NB4 (cell line): ENCODE data around the gene COX20.

Experiments used
- MYC ChIP-seq: IDR thresholded peaks from 2 replicates; pipeline ENCODE4 v1.6.1; 2011; ENCODE audit warnings: low read depth, low read length
- POLR2A ChIP-seq: IDR thresholded peaks from 2 replicates; pipeline ENCODE4 v1.6.1; 2011; ENCODE audit warnings: mild to moderate bottlenecking; ENCODE audit not compliant: insufficient read length; ENCODE audit errors: extremely low read depth
- TF ChIP-seq, protein P1 (sequence below): IDR thresholded peaks from one replicate; pipeline ENCODE4 v1.5.1; 2012; ENCODE audit warnings: low read depth, low read length
- TF ChIP-seq, protein P2 (sequence below): IDR thresholded peaks from 2 replicates; pipeline ENCODE4 v1.6.1; 2011; ENCODE audit warnings: low read depth, low read length

DNA sequence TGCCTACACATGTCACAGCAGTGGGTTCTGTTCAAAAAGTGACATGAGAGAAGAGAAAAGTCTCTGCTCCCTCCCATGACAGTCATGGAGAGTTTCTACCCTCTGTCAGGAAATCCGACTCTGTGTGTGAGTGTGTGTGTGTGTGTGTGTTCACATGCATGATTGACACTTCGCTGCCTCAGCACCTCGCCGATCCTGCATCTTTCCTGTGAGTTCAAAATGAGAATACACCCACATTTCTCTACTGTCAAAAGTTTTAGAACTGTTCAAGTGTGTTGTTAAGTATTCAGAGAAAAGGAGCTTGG, 46.2 kb upstream of the COX20 start:
- TF ChIP-seq, protein P1, sequence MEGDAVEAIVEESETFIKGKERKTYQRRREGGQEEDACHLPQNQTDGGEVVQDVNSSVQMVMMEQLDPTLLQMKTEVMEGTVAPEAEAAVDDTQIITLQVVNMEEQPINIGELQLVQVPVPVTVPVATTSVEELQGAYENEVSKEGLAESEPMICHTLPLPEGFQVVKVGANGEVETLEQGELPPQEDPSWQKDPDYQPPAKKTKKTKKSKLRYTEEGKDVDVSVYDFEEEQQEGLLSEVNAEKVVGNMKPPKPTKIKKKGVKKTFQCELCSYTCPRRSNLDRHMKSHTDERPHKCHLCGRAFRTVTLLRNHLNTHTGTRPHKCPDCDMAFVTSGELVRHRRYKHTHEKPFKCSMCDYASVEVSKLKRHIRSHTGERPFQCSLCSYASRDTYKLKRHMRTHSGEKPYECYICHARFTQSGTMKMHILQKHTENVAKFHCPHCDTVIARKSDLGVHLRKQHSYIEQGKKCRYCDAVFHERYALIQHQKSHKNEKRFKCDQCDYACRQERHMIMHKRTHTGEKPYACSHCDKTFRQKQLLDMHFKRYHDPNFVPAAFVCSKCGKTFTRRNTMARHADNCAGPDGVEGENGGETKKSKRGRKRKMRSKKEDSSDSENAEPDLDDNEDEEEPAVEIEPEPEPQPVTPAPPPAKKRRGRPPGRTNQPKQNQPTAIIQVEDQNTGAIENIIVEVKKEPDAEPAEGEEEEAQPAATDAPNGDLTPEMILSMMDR = no peak
- TF ChIP-seq POLR2A (no peak), MYC (no peak)
- TF ChIP-seq, protein P2, sequence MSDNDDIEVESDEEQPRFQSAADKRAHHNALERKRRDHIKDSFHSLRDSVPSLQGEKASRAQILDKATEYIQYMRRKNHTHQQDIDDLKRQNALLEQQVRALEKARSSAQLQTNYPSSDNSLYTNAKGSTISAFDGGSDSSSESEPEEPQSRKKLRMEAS = no peak
